AG04449 (cell line): ENCODE data around the gene ETV7.

ENCODE experiments used
- CTCF ChIA-PET: fragments of 350-600 bp; formaldehyde crosslinking; extraction: SDS; loops from one replicate; lab custom pipeline; 2021; ENCODE audit warnings: antibody characterized with exemption; lab: Yijun Ruan, JAX
- POLR2A ChIA-PET: fragments of 400-600, 350-600 bp; formaldehyde crosslinking; extraction: SDS; loops from one replicate; lab custom pipeline; 2020; ENCODE audit warnings: antibody characterized with exemption, inconsistent platforms; lab: Yijun Ruan, JAX
- DNase-seq: peaks from one replicate; pipeline ENCODE4 v3.0.0-alpha.2; 2010; ENCODE audit warnings: low read depth, low spot score
- H3K4me3 ChIP-seq: 2 replicates; pipeline ENCODE4 v1.5.1; 2011; ENCODE audit warnings: low read depth, mild to moderate bottlenecking, control low read depth, low read length
- CTCF ChIP-seq: IDR thresholded peaks from one replicate; pipeline ENCODE4 v1.5.1; 2011; ENCODE audit warnings: mild to moderate bottlenecking, moderate library complexity, low read length, control low read depth, inconsistent platforms; ENCODE audit not compliant: insufficient read depth; ENCODE audit errors: missing control alignments

Gene ETV7

GRCh38 chr6:36328600-36328999 is 58.9 kb downstream of the ETV7 start:
- POLR2A ChIA-PET, result no interaction called here
- CTCF ChIA-PET, result interaction anchor here (1.1 to 5.1 kb wide), 6 partner anchors 11 to 37 kb away, joined by 3 to 36 read pairs (median 4); no protein-coding TSS in a partner anchor
- no peak for DNase-seq
- no peak for TF ChIP-seq CTCF
- no peak overlapping the region for H3K4me3 ChIP-seq

GRCh38 chr6:36327919-36328236 is 59.6 kb downstream of the ETV7 start:
- ChIA-PET POLR2A (no interaction called here), CTCF (interaction anchor here (1.1 to 5.1 kb wide), 5 partner anchors 13 to 36 kb away, joined by 3 to 36 read pairs (median 5); no protein-coding TSS in a partner anchor)
- no peak for TF ChIP-seq CTCF
- DNase-seq, result no peak
- no peak overlapping the region for H3K4me3 ChIP-seq

- DNase-seq, result no peak
- no peak for TF ChIP-seq CTCF
- POLR2A ChIA-PET, result no interaction called here
- H3K4me3 ChIP-seq, result no peak overlapping the region
- CTCF ChIA-PET, result interaction anchor here (1.1 to 5.1 kb wide), 5 partner anchors 14 to 34 kb away, joined by 5 to 36 read pairs (median 5); no protein-coding TSS in a partner anchor
Observed at GRCh38 chr6:36327226-36327918, 60.1 kb downstream of the ETV7 start.

- ChIA-PET CTCF (interaction anchor here (1.3 to 5.1 kb wide), 6 partner anchors 14 to 35 kb away, joined by 3 to 36 read pairs (median 6); no protein-coding TSS in a partner anchor), POLR2A (interaction anchor here (0.8 kb wide), 1 partner anchor 25 kb away, joined by 3 read pairs; no protein-coding TSS in a partner anchor)
- DNase-seq, result no peak
- no peak for TF ChIP-seq CTCF
- no peak overlapping the region for H3K4me3 ChIP-seq
Observed at GRCh38 chr6:36326356-36326995, 61.0 kb downstream of the ETV7 start.

GRCh38 chr6:36324715-36325114 is 62.8 kb downstream of the ETV7 start:
- TF ChIP-seq CTCF, result no peak
- POLR2A ChIA-PET, result no interaction called here
- DNase-seq, result no peak
- CTCF ChIA-PET, result interaction anchor here (1.0 to 5.1 kb wide), 5 partner anchors 10 to 34 kb away, joined by 3 to 36 read pairs (median 6); no protein-coding TSS in a partner anchor
- no peak overlapping the region for H3K4me3 ChIP-seq

GRCh38 chr6:36324191-36324590 is 63.3 kb downstream of the ETV7 start:
- CTCF ChIA-PET, result interaction anchor here (1.0 to 7.3 kb wide), 6 partner anchors 10 to 35 kb away, joined by 3 to 41 read pairs (median 14); no protein-coding TSS in a partner anchor
- TF ChIP-seq CTCF, result no peak
- POLR2A ChIA-PET, result no interaction called here

More at GRCh38 chr6:36324191-36324590, 63.3 kb downstream of the ETV7 start:
- H3K4me3 ChIP-seq, result no peak overlapping the region
- DNase-seq, result no peak
